ENCODE data around the gene CCDC158.

CCDC158 gene

DNA sequence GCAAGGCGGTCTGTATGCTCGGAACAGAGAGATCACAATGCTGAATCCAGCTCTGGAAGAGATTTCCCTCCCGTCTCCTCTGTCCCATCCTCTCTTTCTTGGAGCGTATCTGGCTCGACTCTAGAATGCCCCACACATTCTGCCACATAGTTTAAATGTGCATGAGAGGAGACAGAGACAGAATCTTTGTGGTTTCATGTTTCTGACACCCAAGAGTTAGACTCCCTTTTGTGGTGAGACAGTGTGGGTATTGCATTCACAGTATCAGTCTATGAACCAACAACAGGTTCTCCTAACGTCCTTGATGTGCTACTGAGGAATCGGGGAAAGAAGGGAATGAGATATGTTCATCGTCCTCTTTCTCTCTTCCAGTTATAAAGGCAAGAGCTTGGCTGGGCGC is 144.1 kb downstream of the CCDC158 start:
- TF ChIP-seq, protein P1, sequence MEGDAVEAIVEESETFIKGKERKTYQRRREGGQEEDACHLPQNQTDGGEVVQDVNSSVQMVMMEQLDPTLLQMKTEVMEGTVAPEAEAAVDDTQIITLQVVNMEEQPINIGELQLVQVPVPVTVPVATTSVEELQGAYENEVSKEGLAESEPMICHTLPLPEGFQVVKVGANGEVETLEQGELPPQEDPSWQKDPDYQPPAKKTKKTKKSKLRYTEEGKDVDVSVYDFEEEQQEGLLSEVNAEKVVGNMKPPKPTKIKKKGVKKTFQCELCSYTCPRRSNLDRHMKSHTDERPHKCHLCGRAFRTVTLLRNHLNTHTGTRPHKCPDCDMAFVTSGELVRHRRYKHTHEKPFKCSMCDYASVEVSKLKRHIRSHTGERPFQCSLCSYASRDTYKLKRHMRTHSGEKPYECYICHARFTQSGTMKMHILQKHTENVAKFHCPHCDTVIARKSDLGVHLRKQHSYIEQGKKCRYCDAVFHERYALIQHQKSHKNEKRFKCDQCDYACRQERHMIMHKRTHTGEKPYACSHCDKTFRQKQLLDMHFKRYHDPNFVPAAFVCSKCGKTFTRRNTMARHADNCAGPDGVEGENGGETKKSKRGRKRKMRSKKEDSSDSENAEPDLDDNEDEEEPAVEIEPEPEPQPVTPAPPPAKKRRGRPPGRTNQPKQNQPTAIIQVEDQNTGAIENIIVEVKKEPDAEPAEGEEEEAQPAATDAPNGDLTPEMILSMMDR (IDR thresholded peaks at IDR 0.05; ENCODE audit: insufficient read depth, low read length, poor library complexity, severe bottlenecking): no peak
- H3K4me3 ChIP-seq (replicated peaks; ENCODE audit: low read depth, low read length): no peak overlapping the region
- no peaks in the 10 kb centered on the region; the same call in 1 of the 2 replicates for H3K27me3 ChIP-seq (replicated peaks; ENCODE audit: control insufficient read depth, insufficient read depth, low read length)
- no peak for DNase-seq (ENCODE audit: extremely low read depth, insufficient read length)
- no peaks in the 10 kb centered on the region for H3K36me3 ChIP-seq (ENCODE audit: control insufficient read depth, insufficient read depth, low read length)

DNA sequence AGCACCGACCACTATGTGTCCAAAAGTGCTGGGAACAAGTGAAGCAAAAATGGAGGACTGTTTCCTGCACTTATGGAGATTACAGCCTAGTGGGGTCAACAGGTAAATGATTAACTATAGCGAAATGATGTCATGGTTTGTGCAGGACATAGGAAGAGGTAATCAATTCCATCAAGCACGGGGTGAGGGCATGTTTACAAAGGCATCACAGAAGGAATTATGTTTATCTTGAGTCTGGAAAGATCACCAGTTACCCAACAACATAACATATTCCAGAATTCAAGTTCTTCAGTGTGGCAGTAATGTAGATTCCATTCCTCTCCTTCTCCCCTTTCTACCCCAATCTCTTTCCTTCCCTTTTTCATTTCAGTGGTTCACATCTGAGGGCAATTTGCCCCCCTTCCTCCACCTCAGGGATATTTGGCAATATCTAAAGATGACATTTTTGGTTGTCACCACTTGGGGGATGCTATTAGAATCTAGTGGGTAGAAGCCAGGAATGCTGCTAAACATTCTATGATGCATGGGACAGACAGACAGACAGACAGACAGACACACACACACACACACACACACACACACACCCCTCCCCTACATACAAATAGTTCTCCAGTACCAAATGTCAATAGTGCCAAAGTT is 145.3 kb downstream of the CCDC158 start:
- Histone ChIP-seq H3K36me3 (ENCODE audit: control insufficient read depth, insufficient read depth, low read length) (no peaks in the 10 kb centered on the region), H3K4me3 (replicated peaks; ENCODE audit: low read depth, low read length) (no peak overlapping the region), H3K27me3 (replicated peaks; ENCODE audit: control insufficient read depth, insufficient read depth, low read length) (no peaks in the 10 kb centered on the region; the same call in 1 of the 2 replicates)
- TF ChIP-seq, protein P1 (IDR thresholded peaks at IDR 0.05; ENCODE audit: insufficient read depth, low read length, poor library complexity, severe bottlenecking): no peak
- DNase-seq (ENCODE audit: extremely low read depth, insufficient read length): no peak

DNA sequence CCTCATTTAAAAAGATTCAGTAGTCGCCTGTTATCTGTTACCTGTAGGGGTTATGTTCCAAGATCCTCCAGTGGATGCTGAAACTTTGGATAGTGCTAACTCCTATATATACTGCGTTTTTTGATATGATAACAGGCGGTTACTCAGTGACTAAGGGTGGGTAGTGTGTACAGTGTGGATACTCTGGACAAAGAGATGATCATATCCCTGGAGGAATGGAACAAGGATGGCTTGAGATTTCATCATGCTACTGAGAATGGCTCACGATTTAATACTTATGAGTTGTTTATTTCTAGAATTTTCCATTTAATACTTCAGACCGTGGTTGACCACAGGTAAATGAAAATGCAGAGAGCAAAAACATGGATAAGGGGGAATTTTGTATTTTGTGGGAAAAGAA is 147.9 kb downstream of the CCDC158 start:
- Histone ChIP-seq H3K27me3 (replicated peaks; ENCODE audit: control insufficient read depth, insufficient read depth, low read length) (no peaks in the 10 kb centered on the region; the same call in 1 of the 2 replicates), H3K36me3 (ENCODE audit: control insufficient read depth, insufficient read depth, low read length) (no peaks in the 10 kb centered on the region), H3K4me3 (replicated peaks; ENCODE audit: low read depth, low read length) (no peak overlapping the region)
- DNase-seq (ENCODE audit: extremely low read depth, insufficient read length): no peak
- TF ChIP-seq, protein P1 (IDR thresholded peaks at IDR 0.05; ENCODE audit: insufficient read depth, low read length, poor library complexity, severe bottlenecking): no peak

DNA sequence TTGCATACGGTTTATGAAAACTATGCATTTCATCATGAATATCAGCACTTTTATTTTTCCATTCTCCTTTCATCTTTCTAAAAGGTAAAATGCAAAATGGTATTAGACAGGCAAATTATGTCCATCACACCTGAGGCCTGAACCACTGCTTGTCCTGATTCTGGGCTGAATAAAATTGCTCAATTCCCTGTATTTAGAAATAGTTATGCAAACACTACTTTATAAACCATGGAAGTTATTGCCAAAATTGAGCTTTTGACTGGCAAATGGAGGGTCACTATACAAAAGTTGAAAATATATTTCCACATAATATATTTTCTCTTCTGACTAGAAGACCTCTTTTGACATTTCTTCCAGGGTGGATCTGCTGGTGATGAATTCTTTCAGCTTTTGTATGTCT is 148.4 kb downstream of the CCDC158 start:
- H3K36me3 ChIP-seq (ENCODE audit: control insufficient read depth, insufficient read depth, low read length): no peaks in the 10 kb centered on the region
- H3K27me3 ChIP-seq (replicated peaks; ENCODE audit: control insufficient read depth, insufficient read depth, low read length): no peaks in the 10 kb centered on the region; the same call in 1 of the 2 replicates
- DNase-seq (ENCODE audit: extremely low read depth, insufficient read length): no peak
- TF ChIP-seq, protein P1 (IDR thresholded peaks at IDR 0.05; ENCODE audit: insufficient read depth, low read length, poor library complexity, severe bottlenecking): no peak
- H3K4me3 ChIP-seq (replicated peaks; ENCODE audit: low read depth, low read length): no peak overlapping the region

DNA sequence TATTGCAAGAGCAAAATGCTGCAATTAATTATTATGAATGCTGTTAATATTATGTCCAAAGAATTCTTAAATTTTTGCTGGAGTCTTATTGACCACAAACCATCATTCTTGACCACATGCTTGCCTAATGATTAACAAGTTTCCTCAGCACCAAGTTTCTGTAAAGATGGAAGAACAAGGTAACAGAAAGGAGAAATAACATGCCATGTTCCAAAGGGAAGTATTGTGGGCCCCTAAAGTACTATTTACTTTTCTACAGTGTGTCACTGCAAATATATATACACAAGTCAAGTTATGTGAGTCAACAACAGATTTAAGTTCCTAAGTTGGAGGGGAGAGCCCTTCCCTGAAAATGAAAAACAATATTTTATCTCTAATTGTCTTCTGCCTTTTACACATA is 148.9 kb downstream of the CCDC158 start:
- TF ChIP-seq, protein P1 (IDR thresholded peaks at IDR 0.05; ENCODE audit: insufficient read depth, low read length, poor library complexity, severe bottlenecking): no peak
- Histone ChIP-seq H3K36me3 (ENCODE audit: control insufficient read depth, insufficient read depth, low read length) (no peaks in the 10 kb centered on the region), H3K4me3 (replicated peaks; ENCODE audit: low read depth, low read length) (no peak overlapping the region), H3K27me3 (replicated peaks; ENCODE audit: control insufficient read depth, insufficient read depth, low read length) (no peaks in the 10 kb centered on the region; the same call in 1 of the 2 replicates)
- DNase-seq (ENCODE audit: extremely low read depth, insufficient read length): no peak
